ENCODE results near the gene RNU1-4.

DNA sequence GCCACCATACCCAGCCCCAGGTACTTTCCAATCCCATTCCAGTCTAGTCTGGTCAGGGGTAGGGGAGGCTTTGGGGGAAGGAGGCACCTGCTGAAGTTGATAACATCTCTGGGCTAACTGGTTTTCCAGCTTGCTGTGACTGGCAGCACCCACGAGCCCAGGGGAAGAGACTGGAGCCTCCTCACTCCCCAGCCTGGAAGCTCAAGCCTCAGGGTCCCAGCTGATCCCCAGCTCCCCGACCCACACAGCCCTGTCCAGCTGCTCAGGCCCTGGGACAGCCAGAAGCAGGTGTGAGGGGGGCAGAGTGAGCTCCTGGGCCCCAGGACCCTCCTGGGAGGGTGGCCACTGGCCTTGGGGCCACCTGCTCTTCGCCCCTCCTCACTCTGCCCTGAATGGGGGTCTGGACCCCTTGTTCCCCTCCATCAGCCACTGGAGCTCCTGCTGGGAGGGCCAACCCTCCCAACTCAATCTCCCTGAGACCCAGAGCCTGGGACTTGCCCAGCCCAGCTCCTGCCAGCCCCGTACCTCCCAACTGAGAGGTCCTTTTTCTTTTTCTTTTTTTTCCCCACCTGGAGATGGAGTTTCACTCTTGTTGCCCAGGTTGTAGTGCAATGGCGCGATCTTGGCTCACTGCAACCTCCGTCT is 23.5 kb upstream of the RNU1-4 start:
- TF ChIP-seq, protein P1, sequence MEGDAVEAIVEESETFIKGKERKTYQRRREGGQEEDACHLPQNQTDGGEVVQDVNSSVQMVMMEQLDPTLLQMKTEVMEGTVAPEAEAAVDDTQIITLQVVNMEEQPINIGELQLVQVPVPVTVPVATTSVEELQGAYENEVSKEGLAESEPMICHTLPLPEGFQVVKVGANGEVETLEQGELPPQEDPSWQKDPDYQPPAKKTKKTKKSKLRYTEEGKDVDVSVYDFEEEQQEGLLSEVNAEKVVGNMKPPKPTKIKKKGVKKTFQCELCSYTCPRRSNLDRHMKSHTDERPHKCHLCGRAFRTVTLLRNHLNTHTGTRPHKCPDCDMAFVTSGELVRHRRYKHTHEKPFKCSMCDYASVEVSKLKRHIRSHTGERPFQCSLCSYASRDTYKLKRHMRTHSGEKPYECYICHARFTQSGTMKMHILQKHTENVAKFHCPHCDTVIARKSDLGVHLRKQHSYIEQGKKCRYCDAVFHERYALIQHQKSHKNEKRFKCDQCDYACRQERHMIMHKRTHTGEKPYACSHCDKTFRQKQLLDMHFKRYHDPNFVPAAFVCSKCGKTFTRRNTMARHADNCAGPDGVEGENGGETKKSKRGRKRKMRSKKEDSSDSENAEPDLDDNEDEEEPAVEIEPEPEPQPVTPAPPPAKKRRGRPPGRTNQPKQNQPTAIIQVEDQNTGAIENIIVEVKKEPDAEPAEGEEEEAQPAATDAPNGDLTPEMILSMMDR (IDR thresholded peaks at IDR 0.05; ENCODE audit: poor library complexity, severe bottlenecking) = no peak
- TF ChIP-seq POLR2AphosphoS5 (IDR thresholded peaks at IDR 0.05) = no peak
